WERI-Rb-1 (cell line): ENCODE results near the gene KRTAP3-3.

ENCODE experiments used
- DNase-seq: peaks from one replicate; pipeline ENCODE4 v3.0.0-alpha.2; 2020
- H3K27ac ChIP-seq: fragments of 250-450 bp; sonication (Bioruptor Pico); 2 replicates; pipeline ENCODE4 v1.5.1; 2020; ENCODE audit warnings: mild to moderate bottlenecking, moderate library complexity
- H3K27me3 ChIP-seq: fragments of 250-450 bp; sonication (Bioruptor Pico); 2 replicates; pipeline ENCODE4 v1.5.1; 2021; ENCODE audit warnings: mild to moderate bottlenecking, low read depth, moderate library complexity; ENCODE audit not compliant: insufficient read depth, severe bottlenecking
- H3K36me3 ChIP-seq: fragments of 250-450 bp; sonication (Bioruptor Pico); 2 replicates; pipeline ENCODE4 v1.5.1; 2020; ENCODE audit warnings: mild to moderate bottlenecking, moderate library complexity
- H3K4me3 ChIP-seq: 2 replicates; pipeline ENCODE4 v1.5.1; 2011; ENCODE audit warnings: low read depth, mild to moderate bottlenecking, control low read depth, low read length
- H3K9me3 ChIP-seq: fragments of 250-450 bp; sonication (Bioruptor Pico); 2 replicates; pipeline ENCODE4 v1.5.1; 2021; ENCODE audit warnings: mild to moderate bottlenecking, moderate library complexity; ENCODE audit not compliant: severe bottlenecking
- CTCF ChIP-seq: IDR thresholded peaks from 2 replicates; pipeline ENCODE4 v1.5.1; 2011; ENCODE audit warnings: low read depth, mild to moderate bottlenecking, control low read depth, inconsistent platforms, low read length

The KRTAP3-3 gene

GRCh38 chr17:40980117-40980516 is 13.8 kb downstream of the KRTAP3-3 start:
- Histone ChIP-seq H3K27ac (peak overlapping the region; percentile 75), H3K4me3 (peak overlapping the region; percentile 37), H3K9me3 (no peaks in the 10 kb centered on the region), H3K36me3 (no peaks in the 10 kb centered on the region), H3K27me3 (no peaks in the 10 kb centered on the region)
- DNase-seq: no peak
- no peak for TF ChIP-seq CTCF

GRCh38 chr17:40978575-40979151 is 15.3 kb downstream of the KRTAP3-3 start:
- no peak overlapping the region for H3K4me3 ChIP-seq
- H3K36me3 ChIP-seq: no peaks in the 10 kb centered on the region
- H3K27ac ChIP-seq: no peak overlapping the region
- H3K9me3 ChIP-seq: no peaks in the 10 kb centered on the region
- no peak for TF ChIP-seq CTCF
- H3K27me3 ChIP-seq: no peaks in the 10 kb centered on the region
- DNase-seq: no peak

DNA sequence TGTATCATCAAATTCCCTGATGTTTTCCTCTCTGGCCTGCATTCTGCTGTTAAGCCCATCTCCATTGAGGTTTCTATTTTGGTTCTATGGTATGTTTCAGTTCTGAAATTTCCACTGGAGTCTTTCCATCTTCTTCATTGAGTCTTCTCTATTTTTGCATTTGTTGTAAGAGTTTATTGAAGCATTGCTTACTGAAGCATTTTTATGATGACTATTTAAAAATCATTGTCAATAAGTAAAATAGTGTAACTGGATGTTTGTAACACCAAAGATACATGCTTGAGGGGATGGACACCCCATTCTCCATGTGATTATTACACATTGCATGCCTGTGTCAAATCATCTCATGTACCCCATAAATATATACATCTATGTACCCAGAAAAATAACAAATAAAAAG is 18.4 kb downstream of the KRTAP3-3 start:
- H3K4me3 ChIP-seq: no peak overlapping the region
- no peaks in the 10 kb centered on the region for H3K36me3 ChIP-seq
- no peaks in the 10 kb centered on the region for H3K9me3 ChIP-seq
- H3K27ac ChIP-seq: no peak overlapping the region
- TF ChIP-seq CTCF: no peak
- DNase-seq: no peak
- H3K27me3 ChIP-seq: no peaks in the 10 kb centered on the region

GRCh38 chr17:40974366-40974765 is 19.6 kb downstream of the KRTAP3-3 start:
- no peak for DNase-seq
- TF ChIP-seq CTCF: no peak
- Histone ChIP-seq H3K9me3 (no peaks in the 10 kb centered on the region), H3K27ac (no peak overlapping the region), H3K36me3 (no peaks in the 10 kb centered on the region), H3K4me3 (no peak overlapping the region), H3K27me3 (no peaks in the 10 kb centered on the region)

- Histone ChIP-seq H3K27me3 (no peaks in the 10 kb centered on the region), H3K27ac (no peak overlapping the region), H3K9me3 (peaks cover 2% of the 10 kb centered on the region), H3K36me3 (no peaks in the 10 kb centered on the region), H3K4me3 (no peak overlapping the region)
- DNase-seq: no peak
- TF ChIP-seq CTCF: no peak
These were observed 26.4 kb downstream of the KRTAP3-3 start for GRCh38 chr17:40967582-40967981.

- Histone ChIP-seq H3K4me3 (no peak within 1 kb of the TSS), H3K36me3 (no peaks in the 10 kb centered on the region), H3K27ac (no peak within 1 kb of the TSS), H3K9me3 (peaks cover 2% of the 10 kb centered on the region), H3K27me3 (no peaks in the 10 kb centered on the region)
- DNase-seq: no peak
- TF ChIP-seq CTCF: no peak
These were observed 27.1 kb downstream of the KRTAP3-3 start, which contains the start of gene KRT39 for GRCh38 chr17:40966848-40967247. Gene KRT39 (minus strand): TSS chr17:40966948. CDS start chr17:40966856, 92 bp downstream.
